IPS-20b (cell line): ENCODE data around the gene WIZ.
A peak's percentile ranks its signal among the peaks of the same experiment; 100 is the strongest.

Experiments used
- H3K27ac ChIP-seq: one replicate; pipeline ENCODE4 v1.5.1; 2013; ENCODE audit warnings: low read length
- H3K27me3 ChIP-seq: 2 replicates; pipeline ENCODE4 v1.6.1; 2013; ENCODE audit warnings: mild to moderate bottlenecking, low read length, inconsistent platforms; ENCODE audit not compliant: insufficient read depth
- H3K36me3 ChIP-seq: 2 replicates; pipeline ENCODE4 v1.6.1; 2013; ENCODE audit warnings: low read depth, mild to moderate bottlenecking, inconsistent platforms, low read length, moderate library complexity; ENCODE audit not compliant: insufficient read depth
- H3K4me1 ChIP-seq: 2 replicates; pipeline ENCODE4 v1.6.1; 2013; ENCODE audit warnings: mild to moderate bottlenecking, control low read depth, inconsistent platforms, low read length, moderate library complexity; ENCODE audit not compliant: insufficient read depth
- H3K4me3 ChIP-seq: 2 replicates; pipeline ENCODE4 v1.5.1; 2013; ENCODE audit warnings: mild to moderate bottlenecking, low read length, inconsistent platforms
- H3K9ac ChIP-seq: 2 replicates; pipeline ENCODE4 v1.6.1; 2013; ENCODE audit warnings: low read depth, mild to moderate bottlenecking, inconsistent platforms, low read length, moderate library complexity
- H3K9me3 ChIP-seq: 2 replicates; pipeline ENCODE4 v1.6.1; 2013; ENCODE audit warnings: mild to moderate bottlenecking, low read depth, low read length, inconsistent platforms; ENCODE audit not compliant: insufficient read depth

Gene WIZ

DNA sequence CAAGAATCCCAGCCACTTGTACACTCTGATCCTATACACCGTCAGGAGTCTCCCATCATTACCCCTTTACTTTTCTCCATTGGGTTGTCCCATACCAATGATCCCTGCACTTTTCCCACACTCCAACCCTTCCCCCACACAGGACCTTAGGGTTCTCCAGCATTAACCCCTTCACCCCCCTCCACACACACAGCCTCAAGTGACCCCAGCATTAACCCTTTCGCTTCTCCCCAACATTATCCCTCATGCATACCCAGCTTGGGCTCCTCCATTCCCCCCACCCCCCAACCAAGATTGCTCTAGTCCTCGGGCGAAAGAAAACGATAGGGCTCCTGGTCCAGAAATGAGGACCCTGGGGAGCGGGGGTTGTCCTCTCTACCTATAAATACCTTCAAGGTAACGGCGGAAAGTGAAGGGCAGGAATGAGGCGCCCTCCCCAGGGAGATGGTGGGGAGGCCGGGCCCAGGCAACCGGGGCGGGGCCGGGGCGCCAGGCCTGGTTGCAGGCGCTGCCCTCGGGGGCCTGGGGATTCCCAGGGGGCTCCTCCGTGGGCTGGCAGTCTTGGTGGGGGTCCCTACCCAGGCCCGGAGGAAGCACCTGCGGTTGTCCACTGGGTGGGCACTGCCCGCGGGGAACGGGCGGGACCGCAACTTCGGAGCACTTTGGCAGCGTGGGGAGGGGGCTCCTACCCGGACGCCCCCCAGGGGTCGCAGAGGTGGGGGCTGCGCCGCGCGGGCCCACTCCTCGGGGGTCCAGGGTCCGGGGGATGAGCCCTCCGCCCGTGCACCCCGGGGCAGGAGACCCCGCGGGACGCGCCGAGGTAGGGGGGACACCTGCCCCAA is 757 bp downstream of the WIZ start:
- no peaks in the 10 kb centered on the region for H3K9me3 ChIP-seq
- H3K4me3 ChIP-seq: peak overlapping the region; percentile 69
- H3K27ac ChIP-seq: no peak overlapping the region
- no peak overlapping the region for H3K9ac ChIP-seq
- H3K27me3 ChIP-seq: peaks cover 15% of the 10 kb centered on the region
- no peaks in the 10 kb centered on the region for H3K36me3 ChIP-seq
- no peaks in the 10 kb centered on the region; the same call in 1 of the 2 replicates for H3K4me1 ChIP-seq

GRCh38 chr19:15448044-15448777 is 1.5 kb downstream of the WIZ start:
- peak overlapping the region; percentile 69; the same call in 1 of the 2 replicates for H3K4me3 ChIP-seq
- H3K27ac ChIP-seq: no peak overlapping the region
- H3K9ac ChIP-seq: no peak overlapping the region
- no peaks in the 10 kb centered on the region for H3K9me3 ChIP-seq
- no peaks in the 10 kb centered on the region for H3K36me3 ChIP-seq
- H3K27me3 ChIP-seq: peaks cover 7% of the 10 kb centered on the region
- no peaks in the 10 kb centered on the region; the same call in 1 of the 2 replicates for H3K4me1 ChIP-seq

DNA sequence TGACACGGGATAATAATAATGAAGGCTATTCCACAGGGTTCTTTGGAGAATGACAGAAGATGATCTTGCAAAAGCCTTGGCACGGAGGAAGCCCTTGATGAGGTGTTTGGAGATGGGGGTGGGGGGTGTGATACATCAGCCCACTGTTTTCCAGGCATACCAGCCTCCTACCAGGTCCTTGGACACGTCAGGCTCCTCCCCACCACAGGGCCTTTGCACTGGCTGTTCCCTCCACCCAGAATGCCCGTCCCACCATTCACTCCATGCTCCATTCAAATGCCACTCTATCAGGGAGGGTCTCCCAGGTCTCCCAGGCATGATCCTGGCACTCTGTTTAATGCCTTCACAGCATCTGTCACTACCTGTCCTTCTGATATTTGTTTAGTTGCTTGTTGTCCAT is 2.7 kb downstream of the WIZ start:
- Histone ChIP-seq H3K4me3 (no peak overlapping the region), H3K9ac (no peak overlapping the region), H3K4me1 (no peaks in the 10 kb centered on the region; the same call in 1 of the 2 replicates), H3K36me3 (no peaks in the 10 kb centered on the region), H3K9me3 (no peaks in the 10 kb centered on the region), H3K27ac (no peak overlapping the region), H3K27me3 (no peaks in the 10 kb centered on the region)

- no peak overlapping the region for H3K27ac ChIP-seq
- H3K4me1 ChIP-seq: no peaks in the 10 kb centered on the region; the same call in 1 of the 2 replicates
- H3K4me3 ChIP-seq: no peak overlapping the region
- no peaks in the 10 kb centered on the region for H3K36me3 ChIP-seq
- no peaks in the 10 kb centered on the region for H3K27me3 ChIP-seq
- H3K9me3 ChIP-seq: no peaks in the 10 kb centered on the region
- no peak overlapping the region for H3K9ac ChIP-seq
Measured at GRCh38 chr19:15445807-15446376, 3.9 kb downstream of the WIZ start.

- H3K36me3 ChIP-seq: no peaks in the 10 kb centered on the region
- no peaks in the 10 kb centered on the region for H3K9me3 ChIP-seq
- H3K9ac ChIP-seq: no peak overlapping the region
- H3K27ac ChIP-seq: no peak overlapping the region
- no peak overlapping the region for H3K4me3 ChIP-seq
- no peaks in the 10 kb centered on the region; the same call in 1 of the 2 replicates for H3K4me1 ChIP-seq
- no peaks in the 10 kb centered on the region for H3K27me3 ChIP-seq
Measured at GRCh38 chr19:15445227-15445605, 4.5 kb downstream of the WIZ start.

- no peaks in the 10 kb centered on the region; the same call in 1 of the 2 replicates for H3K4me1 ChIP-seq
- no peak overlapping the region for H3K4me3 ChIP-seq
- H3K36me3 ChIP-seq: no peaks in the 10 kb centered on the region
- H3K9me3 ChIP-seq: no peaks in the 10 kb centered on the region
- H3K9ac ChIP-seq: no peak overlapping the region
- H3K27me3 ChIP-seq: no peaks in the 10 kb centered on the region
- H3K27ac ChIP-seq: no peak overlapping the region
Measured at GRCh38 chr19:15444505-15445226, 5.1 kb downstream of the WIZ start.

- H3K27me3 ChIP-seq: no peaks in the 10 kb centered on the region
- no peaks in the 10 kb centered on the region for H3K9me3 ChIP-seq
- H3K9ac ChIP-seq: no peak overlapping the region
- H3K27ac ChIP-seq: no peak overlapping the region
- no peaks in the 10 kb centered on the region; the same call in 1 of the 2 replicates for H3K4me1 ChIP-seq
- H3K4me3 ChIP-seq: no peak overlapping the region
- H3K36me3 ChIP-seq: no peaks in the 10 kb centered on the region
Measured at GRCh38 chr19:15443838-15444237, 5.9 kb downstream of the WIZ start.

DNA sequence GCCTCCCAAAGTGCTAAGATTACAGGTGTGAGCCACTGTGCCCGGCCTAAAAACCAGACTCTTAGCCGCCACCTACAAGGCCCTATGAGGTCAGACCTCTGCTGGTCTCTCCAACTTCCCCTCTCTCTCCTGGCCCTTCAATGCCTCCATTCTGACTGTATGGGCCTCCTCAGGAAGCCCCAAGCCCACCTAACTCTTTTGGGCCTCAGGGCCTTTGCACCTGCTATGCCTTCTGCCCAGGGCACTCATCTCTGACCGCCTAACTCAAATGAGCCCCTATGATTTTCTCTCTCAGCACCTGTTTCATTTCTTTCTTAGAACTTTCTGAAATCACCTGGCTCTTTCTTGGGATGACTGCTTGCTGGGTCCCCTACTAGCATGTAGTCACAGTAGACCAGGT is 6.4 kb downstream of the WIZ start:
- Histone ChIP-seq H3K9me3 (no peaks in the 10 kb centered on the region), H3K27ac (no peak overlapping the region)

GRCh38 chr19:15442142-15442920 is 7.4 kb downstream of the WIZ start:
- Histone ChIP-seq H3K27ac (no peak overlapping the region), H3K27me3 (no peaks in the 10 kb centered on the region), H3K9ac (no peak overlapping the region), H3K36me3 (no peaks in the 10 kb centered on the region), H3K9me3 (no peaks in the 10 kb centered on the region), H3K4me1 (no peaks in the 10 kb centered on the region), H3K4me3 (no peak overlapping the region)

More for the DNA sequence above, 6.4 kb downstream of the WIZ start:
- Histone ChIP-seq H3K9ac (no peak overlapping the region), H3K36me3 (no peaks in the 10 kb centered on the region), H3K4me1 (no peaks in the 10 kb centered on the region), H3K27me3 (no peaks in the 10 kb centered on the region), H3K4me3 (no peak overlapping the region)

- H3K36me3 ChIP-seq: no peaks in the 10 kb centered on the region
Measured at GRCh38 chr19:15441317-15441716, 8.4 kb downstream of the WIZ start.

More at GRCh38 chr19:15441317-15441716, 8.4 kb downstream of the WIZ start:
- Histone ChIP-seq H3K4me1 (no peaks in the 10 kb centered on the region), H3K27me3 (no peaks in the 10 kb centered on the region), H3K27ac (no peak overlapping the region), H3K9me3 (no peaks in the 10 kb centered on the region), H3K9ac (no peak overlapping the region), H3K4me3 (no peak overlapping the region)
